Fibroblast of lung (primary cell): ENCODE results near the gene WDR83. TPM values are rescaled to one million over a fixed set of nuclear protein-coding genes. Genes with fewer than 3 reads are reported as not detected.
"Not testable (repeated sequence)": the region's sequence is repeated elsewhere in the genome, so short reads cannot be mapped to it uniquely, and the experiment has no call there.

Source experiments
- DNase-seq, 2 donors: peaks; one replicate each; pipeline versions ENCODE4 v3.0.0 to v3.0.0-alpha.2; 2010; ENCODE audit warnings: low read depth in 2 of 2
- H2AFZ ChIP-seq: 2 replicates; pipeline ENCODE4 v1.5.1; 2012; ENCODE audit warnings: low read length, control low read depth, inconsistent platforms
- H3K27ac ChIP-seq: 2 replicates; pipeline ENCODE4 v1.5.1; 2011; ENCODE audit warnings: low read length, control low read depth; ENCODE audit not compliant: insufficient read depth
- H3K27me3 ChIP-seq: 2 replicates; pipeline ENCODE4 v1.5.1; 2011; ENCODE audit warnings: mild to moderate bottlenecking, low read length; ENCODE audit not compliant: control insufficient read depth, insufficient read depth
- H3K36me3 ChIP-seq: 2 replicates; pipeline ENCODE4 v1.5.1; 2011; ENCODE audit warnings: low read length; ENCODE audit not compliant: control insufficient read depth, insufficient read depth
- H3K4me1 ChIP-seq: 2 replicates; pipeline ENCODE4 v1.5.1; 2011; ENCODE audit warnings: low read length; ENCODE audit not compliant: control insufficient read depth, insufficient read depth; ENCODE audit errors: extremely low read depth
- H3K4me2 ChIP-seq: 2 replicates; pipeline ENCODE4 v1.5.1; 2011; ENCODE audit warnings: low read length, control low read depth; ENCODE audit not compliant: insufficient read depth; ENCODE audit errors: extremely low read depth
- H3K4me3 ChIP-seq, 4 experiments: fragments of 200-600 bp in 1 of 4; sonication (generic) in 1 of 4; replicated peaks in 1 of 4; 2 replicates each; pipeline ENCODE4 v1.5.1; 2011 to 2016; ENCODE audit warnings: low read length in 4 of 4, low read depth in 3 of 4, mild to moderate bottlenecking in 3 of 4, control low read depth in 2 of 4, inconsistent platforms in 1 of 4, mixed read lengths in 1 of 4; ENCODE audit not compliant: insufficient read depth in 1 of 4; ENCODE audit errors: control extremely low read depth in 1 of 4
- H3K79me2 ChIP-seq: 2 replicates; pipeline ENCODE4 v1.5.1; 2012; ENCODE audit warnings: mild to moderate bottlenecking, low read length, inconsistent platforms; ENCODE audit not compliant: control insufficient read depth, insufficient read depth
- H3K9ac ChIP-seq: 2 replicates; pipeline ENCODE4 v1.5.1; 2011; ENCODE audit warnings: mild to moderate bottlenecking, low read length, control low read depth; ENCODE audit not compliant: insufficient read depth
- H3K9me3 ChIP-seq: 2 replicates; pipeline ENCODE4 v1.5.1; 2012; ENCODE audit warnings: low read depth, low read length; ENCODE audit not compliant: control insufficient read depth, insufficient read depth
- H4K20me1 ChIP-seq: 2 replicates; pipeline ENCODE4 v1.5.1; 2011; ENCODE audit warnings: low read length; ENCODE audit not compliant: control insufficient read depth, insufficient read depth; ENCODE audit errors: extremely low read depth
- EZH2 ChIP-seq: IDR thresholded peaks from 2 replicates; pipeline ENCODE4 v1.5.1; 2012; ENCODE audit warnings: low read length, control low read depth, mild to moderate bottlenecking; ENCODE audit errors: missing control alignments
- polyA minus RNA-seq: library from RNA; depleted of rRNA, polyadenylated mRNA; stranded (reverse); fragments of >200 nt; gene quantifications from 2 replicates; pipeline ENCODE4 v1.2.3, GENCODE V29; 2011; ENCODE audit warnings: low replicate concordance
- polyA plus RNA-seq, 2 donors: library from polyadenylated mRNA; depleted of rRNA in 1 of 2; stranded (reverse) in 1 of 2; unstranded in 1 of 2; fragments of >200 nt; gene quantifications; 2 replicates each; pipeline ENCODE4 v1.2.1, GENCODE V29; 2011 to 2012; ENCODE audit warnings: missing spikeins in 1 of 2
- total RNA-seq: library from RNA; depleted of rRNA; stranded (reverse); fragments of >200 nt; gene quantifications from 2 replicates; pipeline ENCODE4 v1.2.1, GENCODE V29; 2014
- TF ChIP-seq, protein P1 (sequence below), 2 donors: IDR thresholded peaks in 1 of 2; conservative IDR thresholded peaks in 1 of 2; 1 replicate in 1 of 2; 2 replicates in 1 of 2; pipeline ENCODE4 v1.5.1; 2011 to 2012; ENCODE audit warnings: low read length in 2 of 2, control low read depth in 1 of 2, inconsistent platforms in 1 of 2, low read depth in 1 of 2, mild to moderate bottlenecking in 1 of 2

The WDR83 gene, protein sequence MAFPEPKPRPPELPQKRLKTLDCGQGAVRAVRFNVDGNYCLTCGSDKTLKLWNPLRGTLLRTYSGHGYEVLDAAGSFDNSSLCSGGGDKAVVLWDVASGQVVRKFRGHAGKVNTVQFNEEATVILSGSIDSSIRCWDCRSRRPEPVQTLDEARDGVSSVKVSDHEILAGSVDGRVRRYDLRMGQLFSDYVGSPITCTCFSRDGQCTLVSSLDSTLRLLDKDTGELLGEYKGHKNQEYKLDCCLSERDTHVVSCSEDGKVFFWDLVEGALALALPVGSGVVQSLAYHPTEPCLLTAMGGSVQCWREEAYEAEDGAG
- total RNA-seq (8.7 and 11.7 TPM in 2 replicates), polyA plus RNA-seq (4.1 and 5.1 TPM in 2 replicates), polyA minus RNA-seq (4.8 and 6.3 TPM in 2 replicates)
- polyA plus RNA-seq (2012): 8.5 and 10.4 TPM in 2 replicates

DNA sequence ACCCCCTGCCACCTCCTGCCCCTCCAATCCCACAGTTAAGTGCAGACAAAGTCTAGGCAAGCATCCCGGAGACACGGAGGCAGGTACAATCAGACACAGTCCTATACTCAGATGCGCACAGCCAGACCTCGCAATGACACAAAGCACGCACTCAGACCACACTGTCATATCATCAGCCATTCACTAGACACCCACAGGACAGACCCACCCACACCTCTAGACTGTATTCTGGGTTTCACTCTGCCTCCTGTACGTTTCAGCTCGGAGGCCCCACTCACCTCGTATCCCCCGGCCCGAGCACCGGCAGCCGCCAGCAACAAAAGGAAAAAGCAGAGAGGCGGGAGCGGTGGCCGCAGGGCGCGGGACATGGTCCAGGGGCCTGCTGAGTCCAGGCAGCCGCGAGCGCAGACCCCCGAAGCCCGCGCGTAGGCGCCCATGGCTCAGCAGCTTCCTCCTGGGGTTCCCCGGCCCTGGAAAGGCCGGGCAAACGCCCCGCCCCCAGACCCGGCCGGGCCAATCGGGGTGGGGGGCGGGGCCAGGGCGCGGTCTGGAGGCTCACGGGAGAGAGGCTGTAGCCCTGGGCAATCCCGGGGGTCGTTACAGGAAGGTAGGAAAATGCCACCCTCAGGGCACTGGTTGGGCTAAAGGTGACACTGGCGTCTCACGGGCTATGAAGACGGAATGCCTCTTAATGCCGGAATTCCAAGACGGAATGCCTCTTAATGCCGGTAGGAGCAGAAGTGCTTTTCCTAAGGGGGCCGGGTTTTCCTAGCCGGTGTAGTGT lies at the start of gene WDR83, which contains the start of gene MAN2B1:
Gene WDR83, plus strand, starts transcription at position 543 of the 784 bp plus-strand sequence. CDS start 2,984 bp downstream, outside the sequence.
Gene MAN2B1, minus strand, starts transcription at position 478 of the 784 bp plus-strand sequence. Its CDS starts 41 bp downstream, at position 437.
- peak within 1 kb of the TSS; percentile 50 to 91 (median 82) for H3K4me3 ChIP-seq
- H3K4me2 ChIP-seq: peak within 1 kb of the TSS; percentile 96
- H3K9me3 ChIP-seq: no peaks in the 10 kb centered on the region
- H2AFZ ChIP-seq: peak within 1 kb of the TSS; percentile 99
- H3K27ac ChIP-seq: peak within 1 kb of the TSS; percentile 58
- H3K79me2 ChIP-seq: peaks cover 30% of the 10 kb centered on the region
- peaks cover 12% of the 10 kb centered on the region for H3K4me1 ChIP-seq
- no peaks in the 10 kb centered on the region for H3K27me3 ChIP-seq
- no peak for TF ChIP-seq EZH2
- TF ChIP-seq, protein P1, sequence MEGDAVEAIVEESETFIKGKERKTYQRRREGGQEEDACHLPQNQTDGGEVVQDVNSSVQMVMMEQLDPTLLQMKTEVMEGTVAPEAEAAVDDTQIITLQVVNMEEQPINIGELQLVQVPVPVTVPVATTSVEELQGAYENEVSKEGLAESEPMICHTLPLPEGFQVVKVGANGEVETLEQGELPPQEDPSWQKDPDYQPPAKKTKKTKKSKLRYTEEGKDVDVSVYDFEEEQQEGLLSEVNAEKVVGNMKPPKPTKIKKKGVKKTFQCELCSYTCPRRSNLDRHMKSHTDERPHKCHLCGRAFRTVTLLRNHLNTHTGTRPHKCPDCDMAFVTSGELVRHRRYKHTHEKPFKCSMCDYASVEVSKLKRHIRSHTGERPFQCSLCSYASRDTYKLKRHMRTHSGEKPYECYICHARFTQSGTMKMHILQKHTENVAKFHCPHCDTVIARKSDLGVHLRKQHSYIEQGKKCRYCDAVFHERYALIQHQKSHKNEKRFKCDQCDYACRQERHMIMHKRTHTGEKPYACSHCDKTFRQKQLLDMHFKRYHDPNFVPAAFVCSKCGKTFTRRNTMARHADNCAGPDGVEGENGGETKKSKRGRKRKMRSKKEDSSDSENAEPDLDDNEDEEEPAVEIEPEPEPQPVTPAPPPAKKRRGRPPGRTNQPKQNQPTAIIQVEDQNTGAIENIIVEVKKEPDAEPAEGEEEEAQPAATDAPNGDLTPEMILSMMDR (conservative IDR thresholded peaks at IDR 0.05 in 1 of 2, IDR thresholded peaks at IDR 0.05 in 1 of 2; ENCODE audit: low read depth in 1 of 2, low read length in 2 of 2): no peak
- no peaks in the 10 kb centered on the region for H4K20me1 ChIP-seq
- DNase-seq: peak; percentile 48 to 58
- H3K36me3 ChIP-seq: peaks cover 3% of the 10 kb centered on the region
- peak within 1 kb of the TSS; percentile 73 for H3K9ac ChIP-seq

DNA sequence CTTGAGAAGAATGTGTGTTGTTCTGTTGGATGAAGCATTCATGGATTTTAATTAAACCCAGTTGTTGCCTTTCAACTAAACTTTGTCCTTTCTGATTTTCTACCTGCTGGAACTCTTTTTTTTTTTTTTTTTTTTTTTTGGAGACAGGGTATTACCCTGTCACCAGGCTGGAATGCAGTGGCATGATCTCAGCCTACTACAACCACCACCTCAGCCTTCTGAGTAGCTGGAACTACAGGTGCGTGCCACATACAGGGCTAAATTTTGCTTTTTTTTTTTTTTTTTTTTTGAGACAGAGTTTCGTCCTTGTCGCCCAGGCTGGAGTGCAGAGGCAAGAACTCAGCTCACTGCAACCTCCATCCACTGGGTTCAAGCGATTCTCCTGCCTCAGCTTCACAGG lies 49.0 kb upstream of the WDR83 start:
- no peaks in the 10 kb centered on the region for H3K4me1 ChIP-seq
- TF ChIP-seq EZH2: no peak
- TF ChIP-seq, protein P1 (conservative IDR thresholded peaks at IDR 0.05 in 1 of 2, IDR thresholded peaks at IDR 0.05 in 1 of 2; ENCODE audit: low read depth in 1 of 2, low read length in 2 of 2): no peak
- no peak overlapping the region for H3K9ac ChIP-seq
- H3K4me2 ChIP-seq: no peak overlapping the region
- no peaks in the 10 kb centered on the region for H3K27me3 ChIP-seq
- no peak overlapping the region for H3K4me3 ChIP-seq
- no peak overlapping the region for H3K27ac ChIP-seq
- peaks cover 5% of the 10 kb centered on the region for H3K36me3 ChIP-seq
- no peaks in the 10 kb centered on the region for H4K20me1 ChIP-seq
- H3K79me2 ChIP-seq: peaks cover 59% of the 10 kb centered on the region
- DNase-seq: no peak
- no peak overlapping the region for H2AFZ ChIP-seq
- H3K9me3 ChIP-seq: no peaks in the 10 kb centered on the region

DNA sequence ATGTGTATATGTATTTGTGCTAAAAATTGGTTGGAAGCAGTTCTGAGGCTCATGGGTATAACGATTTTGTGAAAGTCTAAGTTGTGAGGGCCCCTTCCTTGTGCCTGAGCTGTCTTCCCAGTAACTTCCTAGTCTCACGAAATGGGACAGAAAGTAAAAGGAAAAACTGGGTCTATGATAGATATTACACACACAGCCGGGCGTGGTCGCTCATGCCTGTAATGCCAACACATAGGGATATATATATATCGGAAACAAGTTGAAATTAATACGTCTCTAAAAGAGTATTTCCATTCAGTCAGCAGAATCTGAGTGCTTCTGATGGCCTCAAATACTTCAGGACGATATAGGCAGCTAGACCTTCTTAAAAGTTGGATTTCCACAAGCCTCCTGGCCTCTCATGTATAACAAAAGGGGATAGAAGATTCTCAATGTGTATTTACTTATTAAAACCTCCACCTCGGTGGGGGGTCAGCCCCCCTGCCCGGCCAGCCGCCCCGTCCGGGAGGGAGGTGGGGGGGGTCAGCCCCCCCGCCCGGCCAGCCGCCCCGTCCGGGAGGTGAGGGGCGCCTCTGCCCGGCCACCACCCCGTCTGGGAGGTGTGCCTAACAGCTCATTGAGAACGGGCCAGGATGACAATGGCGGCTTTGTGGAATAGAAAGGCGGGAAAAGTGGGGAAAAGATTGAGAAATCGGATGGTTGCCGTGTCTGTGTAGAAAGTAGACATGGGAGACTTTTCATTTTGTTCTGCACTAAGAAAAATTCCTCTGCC lies 45.2 kb upstream of the WDR83 start:
- not testable (repeated sequence) for DNase-seq, H3K36me3 ChIP-seq, H3K4me3 ChIP-seq, H3K27ac ChIP-seq, H4K20me1 ChIP-seq, H3K4me1 ChIP-seq, H3K27me3 ChIP-seq, H2AFZ ChIP-seq, H3K9ac ChIP-seq, H3K9me3 ChIP-seq, H3K4me2 ChIP-seq
- peaks cover 32% of the 10 kb centered on the region for H3K79me2 ChIP-seq
